ENCODE results near the gene ACAT2. TPM values are rescaled to one million over a fixed set of nuclear protein-coding genes. Genes with fewer than 3 reads are reported as not detected.
A peak's percentile ranks its signal among the peaks of the same experiment; 100 is the strongest.
"Not testable (repeated sequence)": the region's sequence is repeated elsewhere in the genome, so short reads cannot be mapped to it uniquely, and the experiment has no call there.

The ACAT2 gene
- total RNA-seq, result 19.4 and 25.0 TPM in 2 replicates

- DNase-seq (ENCODE audit: extremely low read depth, low read depth, low spot score), result peak; percentile 55
Measured at GRCh38 chr6:159761873-159762680, at the start of gene ACAT2. Gene ACAT2, plus strand, starts transcription at chr6:159762045. Its CDS starts 43 bp downstream, at chr6:159762088.

DNA sequence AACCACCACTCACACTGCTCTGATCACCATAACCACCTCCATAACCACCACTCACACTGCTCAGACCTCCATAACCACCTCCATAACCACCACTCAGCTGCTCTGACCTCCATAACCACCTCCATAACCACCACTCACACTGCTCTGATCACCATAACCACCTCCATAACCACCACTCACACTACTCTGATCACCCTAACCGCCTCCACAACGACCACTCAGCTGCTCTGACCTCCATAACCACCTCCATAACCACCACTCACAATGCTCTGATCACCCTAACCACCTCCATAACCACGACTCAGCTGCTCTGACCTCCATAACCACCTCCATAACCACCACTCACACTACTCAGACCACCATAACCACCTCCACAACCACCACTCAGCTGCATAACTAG lies 49.5 kb upstream of the ACAT2 start:
- not testable (repeated sequence) for DNase-seq (ENCODE audit: extremely low read depth, low read depth, low spot score)

GRCh38 chr6:159713984-159714383 lies 47.9 kb upstream of the ACAT2 start:
- no peak for DNase-seq (ENCODE audit: extremely low read depth, low read depth, low spot score)

- no peak for DNase-seq (ENCODE audit: extremely low read depth, low read depth, low spot score)
Measured at GRCh38 chr6:159714404-159714803, 47.4 kb upstream of the ACAT2 start.

- DNase-seq (ENCODE audit: extremely low read depth, low read depth, low spot score), result no peak
Measured at GRCh38 chr6:159715166-159715565, 46.7 kb upstream of the ACAT2 start.

- DNase-seq (ENCODE audit: extremely low read depth, low read depth, low spot score), result no peak
Measured at GRCh38 chr6:159715605-159716004, 46.2 kb upstream of the ACAT2 start.

DNA sequence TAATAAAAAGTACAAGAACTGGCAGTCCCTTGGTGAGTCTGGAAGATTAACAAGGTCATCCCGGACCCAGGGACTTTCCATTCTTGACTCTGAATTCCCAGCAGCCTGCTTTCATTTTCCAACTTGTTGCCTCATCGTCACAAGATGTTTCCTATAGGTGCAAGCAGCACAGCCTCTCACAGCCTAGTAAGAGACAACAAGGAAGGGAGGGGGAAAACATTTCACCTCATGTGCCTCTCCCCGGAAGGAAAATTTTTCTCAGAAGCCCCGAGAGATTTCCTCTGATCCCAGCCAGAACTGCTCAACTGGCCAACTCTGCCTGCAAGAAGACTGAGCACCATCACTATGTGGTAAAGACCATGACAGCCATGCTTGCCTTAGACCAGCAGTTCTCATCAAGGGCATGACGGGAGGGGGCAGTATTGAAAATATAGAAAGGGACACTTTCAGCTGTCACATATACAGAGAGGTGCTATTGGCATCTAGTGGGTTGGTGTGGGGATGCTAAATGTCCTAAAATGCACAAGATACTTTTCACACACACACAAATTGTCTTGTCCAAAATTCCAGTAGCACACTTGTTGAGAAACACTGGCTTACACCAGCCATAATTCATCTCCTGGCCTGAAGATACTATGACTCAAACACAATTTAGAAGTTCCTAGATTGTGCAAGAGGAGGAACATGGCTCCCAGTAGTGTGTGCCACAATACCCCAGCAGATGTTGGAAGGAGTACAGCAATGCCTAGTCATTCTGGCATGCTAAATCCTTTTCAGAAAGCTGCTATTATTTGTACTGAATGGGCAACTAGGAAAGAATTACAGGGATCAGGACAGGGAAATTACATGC lies 45.4 kb upstream of the ACAT2 start:
- no peak for DNase-seq (ENCODE audit: extremely low read depth, low read depth, low spot score)

DNA sequence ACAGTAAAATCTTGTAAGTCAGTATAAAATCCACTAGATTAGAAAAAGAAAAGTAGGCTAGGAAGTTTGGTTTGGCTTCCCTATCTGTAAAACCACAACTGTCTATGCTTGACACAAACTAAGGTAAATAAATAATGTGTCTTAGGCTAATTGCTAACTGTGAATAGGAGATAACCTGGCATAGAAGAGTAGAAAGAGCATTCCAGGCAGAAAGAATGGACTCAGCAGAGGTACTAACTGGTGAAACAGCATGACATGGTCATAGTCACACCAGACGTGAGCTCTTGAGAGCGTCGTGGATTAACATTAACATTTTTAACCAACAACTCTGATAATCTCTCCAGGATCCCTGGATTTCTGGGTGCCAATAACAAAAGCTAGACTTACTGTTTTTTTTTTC lies 43.2 kb upstream of the ACAT2 start:
- no peak for DNase-seq (ENCODE audit: extremely low read depth, low read depth, low spot score)

GRCh38 chr6:159719287-159719686 lies 42.6 kb upstream of the ACAT2 start:
- no peak for DNase-seq (ENCODE audit: extremely low read depth, low read depth, low spot score)

DNA sequence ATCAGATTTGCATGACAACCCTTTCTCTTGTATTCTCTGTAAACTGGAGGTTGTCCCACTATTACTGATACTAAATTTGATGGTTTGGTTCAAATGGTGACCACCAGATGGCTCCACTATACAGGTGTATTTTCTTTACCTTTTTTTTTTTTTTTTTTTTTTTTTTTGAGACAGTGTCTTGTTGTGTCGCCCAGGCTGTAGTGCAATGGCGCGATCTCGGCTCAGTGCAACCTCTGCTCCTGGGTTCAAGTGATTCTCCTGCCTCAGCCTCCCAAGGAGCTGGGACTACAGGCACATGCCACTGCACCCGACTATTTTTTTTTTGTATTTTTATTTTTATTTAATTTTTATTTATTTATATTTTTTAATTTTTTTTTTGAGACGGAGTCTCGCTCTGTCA lies 41.1 kb upstream of the ACAT2 start:
- no peak for DNase-seq (ENCODE audit: extremely low read depth, low read depth, low spot score)

- not testable (repeated sequence) for DNase-seq (ENCODE audit: extremely low read depth, low read depth, low spot score)
Measured at GRCh38 chr6:159721981-159722380, 39.9 kb upstream of the ACAT2 start.

DNA sequence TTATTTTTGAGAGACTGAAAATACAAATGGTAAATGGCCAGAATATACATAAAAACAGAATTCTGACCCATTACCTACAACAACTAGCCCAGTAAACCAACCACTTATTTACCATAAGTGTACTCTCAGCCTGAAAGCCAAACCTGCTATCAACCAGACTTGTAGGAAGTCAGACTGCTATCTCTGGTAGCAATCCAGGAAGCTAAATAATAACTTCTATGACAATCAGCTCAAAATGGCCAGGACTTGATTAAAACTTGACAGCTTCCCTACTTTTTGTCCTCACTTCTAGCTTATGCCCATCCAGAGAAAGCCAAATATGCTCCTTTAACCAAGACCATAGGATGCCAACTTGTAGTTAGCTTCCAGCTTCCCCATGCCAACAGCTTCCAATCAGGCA lies 39.2 kb upstream of the ACAT2 start:
- no peak for DNase-seq (ENCODE audit: extremely low read depth, low read depth, low spot score)

- DNase-seq (ENCODE audit: extremely low read depth, low read depth, low spot score), result no peak
Measured at GRCh38 chr6:159723259-159723658, 38.6 kb upstream of the ACAT2 start.

DNA sequence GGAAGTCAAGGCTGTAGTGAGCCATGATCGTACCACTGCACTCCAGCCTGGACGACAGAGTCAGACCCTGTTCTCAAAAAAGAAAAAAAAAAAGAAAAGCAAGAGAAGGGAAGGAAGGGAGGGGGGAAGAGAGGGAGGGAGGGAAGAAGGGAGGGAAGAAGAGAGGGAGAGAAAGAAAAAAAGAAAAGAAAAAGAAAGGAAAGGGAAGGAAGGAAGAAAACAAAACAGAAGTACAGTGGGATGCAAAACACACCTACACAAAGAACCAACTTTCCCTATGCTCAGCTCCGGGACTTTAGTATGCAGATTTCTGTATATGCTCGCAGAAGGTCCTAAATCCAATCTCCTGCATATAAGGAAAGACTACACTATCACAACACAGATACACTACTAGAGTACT lies 37.1 kb upstream of the ACAT2 start:
- no peak for DNase-seq (ENCODE audit: extremely low read depth, low read depth, low spot score)

DNA sequence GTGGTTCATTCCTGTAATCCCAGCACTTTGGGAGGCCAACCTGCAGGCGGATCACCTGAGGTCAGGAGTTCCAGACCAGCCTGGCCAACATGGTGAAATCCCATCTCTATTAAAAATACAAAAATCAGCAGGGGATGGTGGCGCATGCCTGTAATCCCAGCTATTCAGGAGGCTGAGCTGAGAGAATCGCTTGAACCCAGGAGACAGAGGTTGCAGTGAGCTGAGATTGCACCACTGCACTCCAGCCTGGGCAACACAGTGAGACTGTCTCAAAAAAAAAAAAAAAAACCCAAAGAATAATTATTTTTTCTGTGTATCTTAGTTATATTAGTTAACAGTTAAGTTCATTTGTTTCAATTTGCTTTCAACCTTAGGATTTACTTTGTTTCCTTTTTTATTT lies 36.6 kb upstream of the ACAT2 start:
- not testable (repeated sequence) for DNase-seq (ENCODE audit: extremely low read depth, low read depth, low spot score)

- DNase-seq (ENCODE audit: extremely low read depth, low read depth, low spot score), result peak; percentile 34
Measured at GRCh38 chr6:159726255-159726917, 35.5 kb upstream of the ACAT2 start.

GRCh38 chr6:159726918-159727716 lies 34.7 kb upstream of the ACAT2 start, which contains the start of gene WTAP:
Gene WTAP, plus strand, starts transcription at chr6:159727506. Its CDS starts 8,760 bp downstream, at chr6:159736266.
- DNase-seq (ENCODE audit: extremely low read depth, low read depth, low spot score), result no peak

- no peak for DNase-seq (ENCODE audit: extremely low read depth, low read depth, low spot score)
Measured at GRCh38 chr6:159727717-159728445, 34.0 kb upstream of the ACAT2 start.

DNA sequence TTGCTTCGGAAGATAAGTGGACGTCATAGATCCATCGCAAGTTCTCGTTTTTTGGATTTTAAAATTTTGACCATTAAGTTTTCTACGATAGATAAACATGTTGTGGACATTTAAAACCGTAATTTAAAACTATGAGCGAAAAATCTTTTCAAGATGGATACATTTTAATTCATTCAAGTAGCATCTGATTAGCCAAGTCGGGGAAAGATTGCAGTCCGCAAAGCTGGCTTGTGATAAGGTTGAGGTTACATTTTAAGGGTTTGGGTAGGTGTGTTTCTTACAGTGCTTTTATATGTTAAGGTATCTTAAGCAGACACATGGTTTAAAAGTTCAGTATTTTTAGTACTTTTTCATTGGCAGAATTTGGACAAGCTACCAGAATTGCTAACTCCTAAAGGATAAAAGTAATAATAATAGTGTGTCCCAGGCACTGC lies 33.3 kb upstream of the ACAT2 start:
- no peak for DNase-seq (ENCODE audit: extremely low read depth, low read depth, low spot score)

Data from glomerular endothelial cell (primary cell).